ENCODE measurements around the gene KCNQ1OT1.

The KCNQ1OT1 gene

GRCh38 chr11:2736577-2737225 is 36.9 kb upstream of the KCNQ1OT1 start:
- no peak for DNase-seq

- no peak for DNase-seq
Observed at GRCh38 chr11:2735053-2735589, 35.3 kb upstream of the KCNQ1OT1 start.

- no peak for DNase-seq
Observed at GRCh38 chr11:2734181-2735052, 34.6 kb upstream of the KCNQ1OT1 start.

DNA sequence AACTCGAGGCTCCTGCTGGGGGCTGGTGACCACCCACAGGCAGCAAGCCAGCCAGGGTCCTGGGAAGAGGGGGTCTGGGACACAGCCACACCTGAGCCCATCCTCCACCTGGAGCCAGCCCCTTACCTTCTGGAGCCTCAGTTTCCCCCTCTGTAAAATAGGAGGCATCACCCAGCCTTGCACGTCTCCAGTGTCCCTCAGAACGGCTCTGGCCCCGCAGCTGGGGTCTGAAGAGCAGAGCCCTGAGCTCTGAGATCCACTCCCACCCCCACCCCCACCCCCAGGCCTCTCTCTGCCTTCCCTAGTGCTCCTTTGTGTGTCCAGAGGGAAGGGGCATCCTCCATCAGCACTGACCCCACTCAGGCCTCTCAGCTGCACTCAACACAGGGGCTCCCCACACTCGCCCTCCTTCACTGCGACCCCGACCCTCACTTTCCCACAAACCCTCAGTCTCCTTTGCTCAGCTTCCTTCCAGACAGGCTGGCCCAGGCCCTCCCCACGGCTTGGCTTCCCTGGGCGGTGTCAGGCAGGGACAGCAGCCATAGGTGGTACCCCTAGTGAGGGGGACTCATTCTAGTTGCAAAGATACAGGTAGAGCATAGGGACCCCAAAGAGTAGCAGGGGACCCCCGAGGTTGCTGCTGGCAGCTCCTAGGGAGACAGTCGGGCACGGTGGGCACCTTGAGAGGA is 33.3 kb upstream of the KCNQ1OT1 start:
- no peak for DNase-seq

DNA sequence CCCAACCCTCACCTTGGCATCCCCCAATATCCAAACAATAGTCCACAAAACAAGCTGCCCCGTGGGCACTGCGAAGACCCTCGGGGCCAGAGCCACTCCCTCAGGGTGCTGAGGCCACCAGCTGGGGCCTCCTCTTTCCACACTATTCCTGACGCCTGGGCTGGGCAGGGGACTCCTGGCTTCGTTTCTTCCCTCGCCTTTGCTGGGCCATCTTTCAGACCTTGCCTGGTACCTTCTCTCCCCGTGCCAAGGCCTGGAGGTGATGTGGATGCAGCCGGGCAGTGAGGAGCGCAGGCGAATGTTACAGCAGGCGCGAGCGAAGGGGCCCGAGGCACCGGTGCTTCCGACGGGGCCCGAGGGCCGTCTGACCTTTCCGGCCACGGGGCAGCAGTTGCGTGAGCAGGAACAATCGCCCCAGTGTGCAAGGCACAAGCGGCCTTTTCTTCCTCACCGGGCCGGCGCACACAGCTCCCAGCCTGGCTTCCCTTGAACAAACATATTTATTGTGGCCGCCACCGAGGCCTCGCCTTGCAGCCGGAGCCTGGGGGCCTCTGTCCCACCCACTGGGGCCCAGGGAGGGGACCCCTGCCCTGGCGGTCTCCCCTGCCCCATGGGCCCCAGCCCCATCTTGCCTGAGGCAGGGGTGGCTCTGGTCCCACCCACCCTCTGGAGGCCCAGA is 32.6 kb upstream of the KCNQ1OT1 start:
- DNase-seq: no peak

DNA sequence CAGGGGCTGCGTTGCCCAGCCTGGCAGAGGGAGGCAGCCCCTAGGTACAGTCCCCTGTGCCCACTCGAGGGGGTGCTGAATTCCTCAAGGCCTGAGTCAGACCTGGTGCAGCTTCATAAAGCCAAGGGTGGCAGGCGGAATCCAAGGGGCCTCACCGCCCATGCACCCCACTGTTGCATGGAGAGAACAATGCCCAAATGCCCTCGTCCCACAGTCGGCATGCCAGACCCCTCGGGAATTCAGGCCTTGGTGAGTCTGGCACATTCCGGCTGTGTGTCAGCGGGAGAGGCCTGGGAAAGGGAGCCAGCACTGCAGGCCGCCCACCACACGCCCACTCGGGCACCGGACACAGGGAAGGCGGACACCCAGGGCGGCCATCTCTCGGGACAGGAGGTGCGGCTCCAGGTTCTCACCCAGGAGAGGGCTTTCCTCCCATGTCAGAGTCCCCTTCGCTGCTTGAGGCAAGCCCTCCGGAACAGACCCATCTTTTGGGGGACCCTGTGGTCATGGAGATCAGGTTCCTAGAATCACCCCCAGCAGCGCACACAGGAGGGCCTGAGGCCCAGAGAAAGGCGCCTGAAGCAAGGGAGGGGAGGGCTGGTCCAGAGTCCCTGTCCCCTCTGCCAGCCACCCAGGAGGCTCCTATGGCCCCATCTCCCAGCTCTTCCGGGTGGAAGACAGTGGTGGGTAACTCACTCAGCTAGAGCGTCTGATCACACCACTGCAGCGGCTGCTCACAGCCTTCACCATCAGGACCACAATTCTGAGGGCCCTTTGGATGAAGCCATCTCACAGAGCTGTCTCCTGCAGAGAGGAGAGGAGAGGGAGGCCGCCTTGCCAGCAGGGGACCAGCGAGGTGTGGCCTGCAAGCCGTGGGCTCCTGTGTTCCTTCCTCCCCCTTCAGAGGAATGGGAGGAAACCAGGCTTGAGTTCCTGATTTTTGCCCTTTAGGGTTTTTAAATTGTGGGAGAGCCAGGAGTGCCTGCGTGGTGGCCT is 31.6 kb upstream of the KCNQ1OT1 start:
- DNase-seq: no peak

- DNase-seq: no peak
Observed at GRCh38 chr11:2730272-2731129, 30.7 kb upstream of the KCNQ1OT1 start.

- DNase-seq: no peak
Observed at GRCh38 chr11:2729841-2730240, 30.0 kb upstream of the KCNQ1OT1 start.

- DNase-seq: no peak
Observed at GRCh38 chr11:2728663-2729332, 29.0 kb upstream of the KCNQ1OT1 start.

- no peak for DNase-seq
Observed at GRCh38 chr11:2728128-2728662, 28.4 kb upstream of the KCNQ1OT1 start.

GRCh38 chr11:2726964-2727363 is 27.2 kb upstream of the KCNQ1OT1 start:
- DNase-seq: no peak

- no peak for DNase-seq
Observed at GRCh38 chr11:2725368-2726300, 25.8 kb upstream of the KCNQ1OT1 start.

GRCh38 chr11:2724653-2725367 is 25.0 kb upstream of the KCNQ1OT1 start:
- DNase-seq: no peak

DNA sequence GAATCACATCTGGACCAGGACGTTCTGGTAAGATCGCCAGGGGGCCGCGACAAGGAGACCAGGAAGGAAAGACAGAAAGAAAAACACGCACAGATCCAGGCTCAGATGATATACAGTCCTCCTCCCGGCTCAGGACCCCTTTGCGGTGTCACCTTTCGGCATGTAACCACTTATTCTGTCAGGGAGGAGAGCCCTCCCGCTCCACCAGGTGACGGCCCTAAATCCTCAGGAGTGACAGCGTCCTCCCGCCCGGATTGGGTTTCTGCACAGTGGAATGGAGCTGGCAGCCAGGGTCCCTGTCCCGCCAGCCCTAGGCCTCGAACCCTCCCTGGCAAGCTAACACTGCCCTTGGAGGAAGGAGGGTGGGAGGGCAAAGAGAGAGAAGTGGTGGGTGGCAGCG is 24.3 kb upstream of the KCNQ1OT1 start:
- no peak for DNase-seq

GRCh38 chr11:2722955-2723354 is 23.2 kb upstream of the KCNQ1OT1 start:
- DNase-seq: no peak

- DNase-seq: no peak
Observed at GRCh38 chr11:2721210-2721916, 21.6 kb upstream of the KCNQ1OT1 start.

Measured in AML-193 (cell line).